H1 (cell line): ENCODE results near the gene ZBTB9. TPM values are rescaled to one million over a fixed set of nuclear protein-coding genes. Genes with fewer than 3 reads are reported as not detected.

ENCODE experiments used
- ASH2L ChIP-seq: fragments of 200-600, 300-600 bp; sonication (generic); IDR thresholded peaks from one replicate; pipeline ENCODE4 v1.7.1; 2017; ENCODE audit warnings: low read length
- ATF3 ChIP-seq: IDR thresholded peaks from 2 replicates; pipeline ENCODE4 v1.6.1; 2011; ENCODE audit warnings: low read depth, mild to moderate bottlenecking, low read length; ENCODE audit not compliant: insufficient read depth
- CEBPB ChIP-seq: IDR thresholded peaks from 2 replicates; pipeline ENCODE4 v1.6.1; 2012; ENCODE audit warnings: low read depth, low read length
- KDM4A ChIP-seq: IDR thresholded peaks from one replicate; pipeline ENCODE4 v1.7.1; 2012; ENCODE audit warnings: low read depth, mild to moderate bottlenecking, moderate library complexity, low read length, inconsistent platforms; ENCODE audit not compliant: severe bottlenecking
- PHF8 ChIP-seq: fragments of 200-600 bp; sonication (generic); conservative IDR thresholded peaks from 2 replicates; pipeline ENCODE4 v1.7.1; 2012; ENCODE audit warnings: low read depth, mild to moderate bottlenecking, inconsistent platforms, low read length, moderate library complexity
- POLR2A ChIP-seq, 2 experiments: IDR thresholded peaks; 1 replicate in 1 of 2; 2 replicates in 1 of 2; pipeline ENCODE4 v1.6.1; 2011; ENCODE audit warnings: low read depth in 2 of 2, low read length in 2 of 2, mild to moderate bottlenecking in 2 of 2; ENCODE audit errors: control extremely low read depth in 1 of 2
- SAP30 ChIP-seq: fragments of 300-600 bp; sonication (generic); IDR thresholded peaks from 2 replicates; pipeline ENCODE4 v1.7.1; 2012; ENCODE audit warnings: low read length, moderate library complexity, mild to moderate bottlenecking, inconsistent platforms; ENCODE audit not compliant: insufficient read depth, insufficient replicate concordance
- polyA plus RNA-seq, 7 experiments: library from polyadenylated mRNA; depleted of rRNA in 3 of 7; stranded (reverse) in 5 of 7; unstranded in 2 of 7; fragments of >200 nt in 5 of 7; fragments of 200-250 nt in 2 of 7; gene quantifications; 1 replicate in 5 of 7; 2 replicates in 1 of 7; 4 replicates in 1 of 7; pipeline versions ENCODE4 v1.2.1 to v1.2.3, GENCODE V29; 2011 to 2013; ENCODE audit warnings: missing spikeins in 2 of 7, mixed read lengths in 2 of 7
- total RNA-seq: library from RNA; stranded (reverse); fragmentation: NEBNext Ultra II Directional; extraction: Animal tissue kit (Norgen Biotek cat#: 25700); gene quantifications from 2 replicates; pipeline ENCODE4 v1.2.1, GENCODE V29; 2021
- TF ChIP-seq, protein P1 (sequence below): IDR thresholded peaks from 2 replicates; pipeline ENCODE4 v1.6.1; 2011; ENCODE audit warnings: low read length, improper control_type of control experiment

Gene ZBTB9
- total and polyA plus RNA-seq, 2 of the 8 experiments (the other 6 are each of a cell fraction or from before 2014, with no cell fraction given): 16.9 to 20.2 TPM

DNA sequence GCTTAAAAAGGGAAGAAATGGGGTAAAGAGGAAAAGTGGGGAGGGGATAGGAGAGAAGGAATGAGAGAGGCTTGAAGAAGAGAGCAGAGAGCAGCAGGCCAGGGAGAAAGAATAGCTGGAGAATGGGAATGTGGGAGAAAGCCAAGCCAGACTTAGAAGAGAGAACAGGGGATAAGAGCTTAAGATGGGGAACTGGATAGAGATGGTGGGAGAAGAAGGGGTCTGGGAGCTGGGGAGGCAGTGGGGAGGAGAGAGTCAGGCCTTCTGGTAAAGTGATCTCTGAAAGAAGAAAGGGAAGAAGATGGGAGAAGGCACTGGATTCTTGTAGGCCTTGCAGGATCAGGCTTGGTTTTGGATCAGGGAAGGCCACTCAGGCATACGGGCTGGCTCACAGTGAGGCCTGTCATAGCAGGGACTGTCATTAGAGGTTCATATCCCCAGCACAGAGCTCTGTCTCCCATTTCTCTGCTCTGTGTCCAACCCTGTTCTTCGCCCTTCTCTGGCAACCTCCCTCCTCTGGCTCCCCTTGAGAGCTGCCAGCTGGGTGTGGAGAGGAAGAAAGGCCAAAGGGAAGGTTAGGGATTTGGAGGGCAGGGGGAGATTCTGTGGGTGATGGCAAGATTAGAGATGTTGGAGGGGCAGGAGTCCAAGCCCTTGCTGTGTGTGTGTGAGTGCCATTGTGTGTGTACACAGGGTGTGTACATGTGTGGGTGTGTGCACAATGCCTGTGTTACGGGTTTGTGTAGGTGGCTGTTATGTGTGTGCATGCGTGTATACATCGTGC lies 25.2 kb upstream of the ZBTB9 start (continued):
- no peak for TF ChIP-seq SAP30
- no peak for TF ChIP-seq POLR2A (IDR thresholded peaks at IDR 0.05; ENCODE audit: control extremely low read depth in 1 of 2, low read depth in 2 of 2, low read length in 2 of 2)
- TF ChIP-seq, protein P1, sequence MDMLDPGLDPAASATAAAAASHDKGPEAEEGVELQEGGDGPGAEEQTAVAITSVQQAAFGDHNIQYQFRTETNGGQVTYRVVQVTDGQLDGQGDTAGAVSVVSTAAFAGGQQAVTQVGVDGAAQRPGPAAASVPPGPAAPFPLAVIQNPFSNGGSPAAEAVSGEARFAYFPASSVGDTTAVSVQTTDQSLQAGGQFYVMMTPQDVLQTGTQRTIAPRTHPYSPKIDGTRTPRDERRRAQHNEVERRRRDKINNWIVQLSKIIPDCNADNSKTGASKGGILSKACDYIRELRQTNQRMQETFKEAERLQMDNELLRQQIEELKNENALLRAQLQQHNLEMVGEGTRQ: no peak
- no peak for TF ChIP-seq PHF8
- TF ChIP-seq KDM4A: no peak
- no peak for TF ChIP-seq ASH2L
- no peak for TF ChIP-seq ATF3
- no peak for TF ChIP-seq CEBPB
